Ishikawa (cell line): ENCODE measurements around the gene ASAP2.

Source experiments
- CEBPB ChIP-seq: IDR thresholded peaks from 2 replicates; pipeline ENCODE4 v1.6.1; 2012
- EGR1 ChIP-seq: IDR thresholded peaks from 2 replicates; pipeline ENCODE4 v1.6.1; 2012
- EP300 ChIP-seq: IDR thresholded peaks from 2 replicates; pipeline ENCODE4 v1.6.1; 2012; ENCODE audit warnings: borderline replicate concordance
- MAX ChIP-seq: IDR thresholded peaks from 2 replicates; pipeline ENCODE4 v1.6.1; 2012
- RAD21 ChIP-seq: IDR thresholded peaks from 2 replicates; pipeline ENCODE4 v1.6.1; 2012; ENCODE audit warnings: low read depth
- REST ChIP-seq: IDR thresholded peaks from 2 replicates; pipeline ENCODE4 v1.6.1; 2012; ENCODE audit warnings: low read depth, mild to moderate bottlenecking
- TAF1 ChIP-seq: IDR thresholded peaks from 2 replicates; pipeline ENCODE4 v1.6.1; 2012; ENCODE audit warnings: low read depth, mild to moderate bottlenecking
- YY1 ChIP-seq: IDR thresholded peaks from 2 replicates; pipeline ENCODE4 v1.6.1; 2012; ENCODE audit warnings: low read depth

GRCh38 chr2:9397201-9397600 is 190.6 kb downstream of the ASAP2 start:
- TF ChIP-seq REST, result no peak
- TF ChIP-seq YY1, result no peak
- no peak for TF ChIP-seq TAF1
- TF ChIP-seq EP300, result no peak
- TF ChIP-seq EGR1, result no peak
- no peak for TF ChIP-seq RAD21
- TF ChIP-seq CEBPB, result no peak
- no peak for TF ChIP-seq MAX
